Mesothelial cell of epicardium (in vitro differentiated cells): ENCODE measurements around the gene ANO3. TPM values are rescaled to one million over a fixed set of nuclear protein-coding genes. Genes with fewer than 3 reads are reported as not detected.

Source experiments
- DNase-seq, 2 experiments: peaks; one replicate each; pipeline ENCODE4 v3.0.0; 2021; ENCODE audit warnings: low spot score in 2 of 2; ENCODE audit not compliant: unreplicated experiment in 2 of 2
- H3K27ac Mint-ChIP-seq: 2 replicates; pipeline ENCODE4 v1.8.0; 2021; ENCODE audit warnings: mixed read lengths
- H3K27me3 Mint-ChIP-seq: 2 replicates; pipeline ENCODE4 v1.8.0; 2021; ENCODE audit warnings: low read depth, mixed read lengths
- H3K36me3 Mint-ChIP-seq: 2 replicates; pipeline ENCODE4 v1.8.0; 2021; ENCODE audit warnings: mixed read lengths
- H3K4me1 Mint-ChIP-seq: 2 replicates; pipeline ENCODE4 v1.8.0; 2021; ENCODE audit warnings: mixed read lengths
- H3K4me3 Mint-ChIP-seq: 2 replicates; pipeline ENCODE4 v1.8.0; 2021; ENCODE audit warnings: mild to moderate bottlenecking, moderate library complexity, mixed read lengths
- H3K9me3 Mint-ChIP-seq: 2 replicates; pipeline ENCODE4 v1.8.0; 2021; ENCODE audit warnings: mixed read lengths
- total RNA-seq: library from RNA; stranded (reverse); gene quantifications from 3 replicates; pipeline ENCODE4 v1.2.1, GENCODE V29; 2021
- TF ChIP-seq, protein P1 (sequence below): fragments of 200-600 bp; sonication (generic); IDR thresholded peaks from one replicate; pipeline ENCODE4 v1.5.0; 2021; ENCODE audit warnings: antibody characterized with exemption; ENCODE audit not compliant: unreplicated experiment

ANO3 gene
- total RNA-seq, 1 donor from 2014 or later = 0.13 TPM

DNA sequence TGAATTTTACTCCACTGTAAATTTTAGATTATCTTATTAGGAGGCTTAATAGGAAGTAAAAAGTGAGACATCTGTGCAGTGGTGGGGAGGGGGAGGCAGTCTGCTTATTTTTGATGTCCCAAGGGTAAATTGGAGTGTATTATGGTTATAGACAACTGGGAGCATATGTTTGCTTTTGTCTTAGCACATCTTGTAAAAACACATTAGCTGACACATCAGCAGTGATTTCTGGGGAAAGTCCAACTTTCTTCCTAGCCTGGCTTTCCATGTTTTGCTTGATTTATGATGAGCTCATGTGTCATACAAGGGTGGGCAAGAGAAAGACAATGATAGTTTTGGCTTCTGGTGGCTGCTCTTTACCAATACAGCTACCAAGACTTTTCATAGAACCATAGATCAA is 4.0 kb downstream of the ANO3 start:
- Mint-ChIP-seq H3K27ac (no peak overlapping the region), H3K27me3 (peaks cover 62% of the 10 kb centered on the region), H3K9me3 (no peaks in the 10 kb centered on the region), H3K4me3 (no peak overlapping the region), H3K4me1 (peaks cover 14% of the 10 kb centered on the region), H3K36me3 (no peaks in the 10 kb centered on the region)
- TF ChIP-seq, protein P1, sequence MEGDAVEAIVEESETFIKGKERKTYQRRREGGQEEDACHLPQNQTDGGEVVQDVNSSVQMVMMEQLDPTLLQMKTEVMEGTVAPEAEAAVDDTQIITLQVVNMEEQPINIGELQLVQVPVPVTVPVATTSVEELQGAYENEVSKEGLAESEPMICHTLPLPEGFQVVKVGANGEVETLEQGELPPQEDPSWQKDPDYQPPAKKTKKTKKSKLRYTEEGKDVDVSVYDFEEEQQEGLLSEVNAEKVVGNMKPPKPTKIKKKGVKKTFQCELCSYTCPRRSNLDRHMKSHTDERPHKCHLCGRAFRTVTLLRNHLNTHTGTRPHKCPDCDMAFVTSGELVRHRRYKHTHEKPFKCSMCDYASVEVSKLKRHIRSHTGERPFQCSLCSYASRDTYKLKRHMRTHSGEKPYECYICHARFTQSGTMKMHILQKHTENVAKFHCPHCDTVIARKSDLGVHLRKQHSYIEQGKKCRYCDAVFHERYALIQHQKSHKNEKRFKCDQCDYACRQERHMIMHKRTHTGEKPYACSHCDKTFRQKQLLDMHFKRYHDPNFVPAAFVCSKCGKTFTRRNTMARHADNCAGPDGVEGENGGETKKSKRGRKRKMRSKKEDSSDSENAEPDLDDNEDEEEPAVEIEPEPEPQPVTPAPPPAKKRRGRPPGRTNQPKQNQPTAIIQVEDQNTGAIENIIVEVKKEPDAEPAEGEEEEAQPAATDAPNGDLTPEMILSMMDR = no peak
- DNase-seq = no peak

DNA sequence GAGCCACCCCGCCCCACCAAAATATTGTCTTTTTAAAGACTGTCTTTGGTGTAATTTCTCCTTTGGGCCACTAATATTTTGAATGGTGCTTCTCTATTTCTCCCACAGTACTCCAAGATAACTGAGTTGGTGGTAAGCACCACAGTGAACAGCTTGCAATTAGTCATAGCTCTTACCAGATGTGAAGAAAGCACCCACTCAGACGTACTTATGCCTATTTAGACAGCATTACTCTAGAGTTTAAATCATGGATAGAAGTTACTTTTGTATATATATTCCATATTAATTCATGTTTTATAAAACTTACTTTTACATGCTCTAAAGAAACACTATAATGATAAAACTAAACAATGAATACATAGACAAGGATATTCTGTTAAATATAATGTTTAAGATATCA is 12.7 kb downstream of the ANO3 start:
- H3K36me3 Mint-ChIP-seq = no peaks in the 10 kb centered on the region
- H3K27me3 Mint-ChIP-seq = peaks cover 5% of the 10 kb centered on the region
- DNase-seq = no peak
- H3K27ac Mint-ChIP-seq = no peak overlapping the region
- H3K9me3 Mint-ChIP-seq = no peaks in the 10 kb centered on the region
- no peak overlapping the region for H3K4me3 Mint-ChIP-seq
- TF ChIP-seq, protein P1 = no peak
- no peaks in the 10 kb centered on the region for H3K4me1 Mint-ChIP-seq

DNA sequence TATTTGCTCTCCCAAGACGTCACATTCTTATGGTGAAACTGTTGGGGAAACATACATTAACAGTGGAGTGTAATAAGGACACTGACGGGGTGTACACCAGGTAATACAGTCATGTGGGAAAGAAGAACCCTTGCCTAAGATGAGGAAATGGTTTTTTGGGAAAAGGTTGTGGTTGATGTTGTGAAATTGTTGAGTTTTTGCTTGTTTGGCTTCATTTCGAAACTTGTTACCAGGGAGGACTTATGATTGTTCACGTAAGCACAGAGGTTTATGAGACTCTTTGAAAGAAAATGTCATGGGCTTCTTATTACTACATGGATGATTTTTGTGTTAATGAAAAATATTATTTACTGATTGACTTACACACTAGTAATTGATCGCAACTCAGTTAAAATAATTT is 16.8 kb downstream of the ANO3 start:
- DNase-seq = no peak
- Mint-ChIP-seq H3K36me3 (no peaks in the 10 kb centered on the region), H3K9me3 (no peaks in the 10 kb centered on the region), H3K27me3 (peaks cover 3% of the 10 kb centered on the region), H3K4me3 (no peak overlapping the region), H3K4me1 (no peaks in the 10 kb centered on the region), H3K27ac (no peak overlapping the region)
- TF ChIP-seq, protein P1 = no peak

DNA sequence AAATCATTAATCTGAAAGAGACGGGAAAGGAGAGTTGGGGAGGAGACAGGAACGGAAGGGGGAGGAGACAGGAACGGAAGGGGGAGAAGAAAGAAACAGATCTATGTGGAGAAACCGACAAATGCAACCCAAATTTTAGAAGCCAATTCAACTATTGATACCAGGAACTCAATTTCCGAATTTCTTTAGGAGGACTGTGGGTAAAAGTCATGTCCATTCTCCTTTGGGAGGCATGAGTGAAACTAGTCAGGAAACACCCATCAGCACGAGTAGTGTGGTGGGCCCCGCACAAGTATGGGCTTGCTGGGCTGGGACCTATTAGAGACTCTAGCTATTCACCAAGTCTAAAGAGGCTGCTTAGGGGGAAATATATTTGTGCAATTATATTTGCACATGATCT is 18.1 kb downstream of the ANO3 start:
- DNase-seq = no peak
- H3K27me3 Mint-ChIP-seq = peaks cover 3% of the 10 kb centered on the region
- no peaks in the 10 kb centered on the region for H3K9me3 Mint-ChIP-seq
- H3K4me3 Mint-ChIP-seq = no peak overlapping the region
- no peak overlapping the region for H3K27ac Mint-ChIP-seq
- TF ChIP-seq, protein P1 = no peak
- H3K4me1 Mint-ChIP-seq = no peaks in the 10 kb centered on the region
- no peaks in the 10 kb centered on the region for H3K36me3 Mint-ChIP-seq

DNA sequence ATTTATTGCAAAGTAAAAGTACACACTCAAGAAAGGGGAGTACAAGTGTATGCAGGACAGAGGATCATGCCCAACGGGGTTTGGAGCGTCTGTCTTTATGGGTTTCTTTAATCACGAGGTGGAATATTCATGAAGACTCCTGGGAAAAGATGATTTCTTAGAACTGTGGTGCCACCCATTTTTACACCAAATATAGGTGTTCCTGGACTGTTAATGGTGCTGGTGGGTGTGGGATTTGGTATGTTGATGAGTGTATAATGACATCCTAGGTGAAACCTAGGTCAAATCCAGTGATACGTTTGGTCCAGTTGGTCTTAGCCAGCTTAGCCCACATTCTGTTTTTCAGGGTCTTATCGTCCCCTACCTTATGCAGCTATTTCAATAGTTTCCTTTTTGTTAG is 21.1 kb downstream of the ANO3 start:
- H3K4me1 Mint-ChIP-seq = no peaks in the 10 kb centered on the region
- TF ChIP-seq, protein P1 = no peak
- no peak for DNase-seq
- no peak overlapping the region for H3K27ac Mint-ChIP-seq
- no peak overlapping the region for H3K4me3 Mint-ChIP-seq
- H3K36me3 Mint-ChIP-seq = no peaks in the 10 kb centered on the region
- H3K27me3 Mint-ChIP-seq = peaks cover 5% of the 10 kb centered on the region
- no peaks in the 10 kb centered on the region for H3K9me3 Mint-ChIP-seq

DNA sequence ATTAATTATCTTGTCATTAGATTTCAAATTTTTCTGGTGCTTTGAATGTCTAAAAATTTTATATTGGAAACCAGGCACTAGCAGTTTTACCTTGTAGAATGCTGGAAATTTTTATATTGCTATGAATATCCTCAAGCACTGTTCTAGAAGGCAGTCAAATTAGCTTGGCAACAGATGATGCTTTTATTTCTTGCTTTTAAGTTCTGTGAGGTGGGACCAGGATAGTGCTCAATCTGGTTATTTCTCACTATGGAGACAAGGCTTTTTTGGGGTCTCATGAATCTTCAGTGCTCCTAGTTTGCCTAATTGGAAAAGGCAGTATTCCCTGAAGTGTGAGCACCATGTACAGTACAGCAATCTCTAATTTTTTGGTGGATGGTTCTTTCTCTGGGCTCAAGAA is 27.1 kb downstream of the ANO3 start:
- peaks cover 10% of the 10 kb centered on the region for H3K27me3 Mint-ChIP-seq

More for the DNA sequence above, 27.1 kb downstream of the ANO3 start:
- Mint-ChIP-seq H3K36me3 (no peaks in the 10 kb centered on the region), H3K4me1 (peaks cover 9% of the 10 kb centered on the region), H3K4me3 (no peak overlapping the region), H3K9me3 (peaks cover 9% of the 10 kb centered on the region), H3K27ac (no peak overlapping the region)
- DNase-seq = no peak
- TF ChIP-seq, protein P1 = no peak
